ENCODE results near the gene DDX46.
"Not testable (repeated sequence)": the region's sequence is repeated elsewhere in the genome, so short reads cannot be mapped to it uniquely, and the experiment has no call there.

Gene DDX46

GRCh38 chr5:134784946-134785620 is 26.5 kb downstream of the DDX46 start:
- no peak for DNase-seq

- DNase-seq, result no peak
These were observed 29.1 kb downstream of the DDX46 start for GRCh38 chr5:134787692-134788091.

DNA sequence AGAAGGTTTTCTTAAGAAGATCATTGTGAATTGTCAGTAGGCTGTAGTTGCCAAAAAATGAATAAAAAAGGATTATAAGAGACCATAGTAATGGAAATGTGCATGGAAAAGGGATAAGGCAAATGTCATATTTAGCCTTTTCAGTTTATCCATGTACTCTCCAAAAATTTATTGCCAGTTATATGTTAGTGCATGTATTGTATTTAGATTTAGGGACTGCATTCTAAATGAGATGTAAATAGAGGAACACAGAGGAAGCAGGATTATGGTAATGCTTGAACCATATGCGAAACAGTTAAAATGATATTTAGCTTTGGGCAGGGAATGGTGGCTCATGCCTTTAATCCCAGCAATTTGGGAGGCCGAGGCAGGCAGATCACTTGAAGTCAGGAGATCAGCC is 33.0 kb downstream of the DDX46 start:
- DNase-seq, result no peak

- DNase-seq, result no peak
These were observed 33.7 kb downstream of the DDX46 start for GRCh38 chr5:134792286-134792685.

DNA sequence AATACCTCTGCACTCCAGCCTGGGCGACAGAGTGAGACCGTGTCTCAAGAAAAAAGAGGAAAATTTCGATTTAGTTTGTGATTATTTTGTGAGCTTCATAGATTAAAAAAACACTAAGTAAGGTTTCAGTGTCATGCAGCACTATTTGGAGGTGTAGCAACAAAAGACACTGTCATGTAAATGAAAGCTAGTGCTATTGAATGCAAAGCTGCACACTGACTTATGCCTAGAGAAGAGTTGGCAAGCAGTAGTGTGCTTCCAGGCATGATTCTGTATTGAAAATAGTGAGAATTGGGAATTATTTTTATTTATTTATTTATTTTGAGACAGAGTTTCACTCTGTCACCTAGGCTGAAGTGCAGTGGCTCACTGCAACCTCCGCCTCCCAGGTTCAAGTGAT is 34.5 kb downstream of the DDX46 start:
- DNase-seq, result no peak

DNA sequence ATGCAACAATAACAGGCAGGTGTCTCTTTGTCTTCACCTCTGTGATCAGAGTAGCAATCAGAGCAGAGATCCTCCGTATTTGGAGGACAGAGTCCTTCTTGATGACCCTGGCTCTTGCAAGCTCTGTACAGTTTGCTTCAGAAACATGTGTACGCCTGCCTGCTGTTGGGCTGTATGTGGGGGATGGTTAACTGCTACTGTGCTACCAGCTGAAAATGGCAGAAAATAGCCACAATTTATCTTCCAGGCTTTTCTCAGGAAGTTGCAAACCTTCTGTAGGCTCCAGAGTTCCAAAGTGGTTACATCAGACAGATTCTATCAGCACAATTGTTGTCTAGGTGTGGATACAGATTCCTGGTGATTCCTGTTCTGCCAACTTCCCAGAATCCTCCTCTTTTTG is 35.5 kb downstream of the DDX46 start:
- no peak for DNase-seq

DNA sequence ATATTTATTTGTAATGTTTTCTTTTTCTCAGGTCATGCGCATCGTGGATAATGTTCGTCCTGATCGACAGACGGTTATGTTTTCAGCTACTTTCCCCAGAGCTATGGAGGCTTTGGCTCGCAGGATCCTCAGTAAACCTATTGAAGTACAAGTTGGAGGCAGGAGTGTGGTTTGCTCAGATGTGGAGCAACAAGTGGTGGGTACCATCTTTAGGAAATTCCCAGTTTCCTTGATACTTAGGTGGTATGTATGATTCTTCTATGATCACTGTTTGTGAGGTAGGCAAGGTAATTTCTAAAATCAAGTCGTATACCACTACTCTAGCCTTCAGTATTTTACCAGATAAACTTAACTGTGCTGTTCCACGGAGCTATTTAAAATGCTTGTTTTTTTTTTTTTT is 36.2 kb downstream of the DDX46 start:
- no peak for DNase-seq

GRCh38 chr5:134798468-134798867 is 39.9 kb downstream of the DDX46 start:
- no peak for DNase-seq

- DNase-seq, result no peak
These were observed 45.2 kb downstream of the DDX46 start for GRCh38 chr5:134803821-134804220.

DNA sequence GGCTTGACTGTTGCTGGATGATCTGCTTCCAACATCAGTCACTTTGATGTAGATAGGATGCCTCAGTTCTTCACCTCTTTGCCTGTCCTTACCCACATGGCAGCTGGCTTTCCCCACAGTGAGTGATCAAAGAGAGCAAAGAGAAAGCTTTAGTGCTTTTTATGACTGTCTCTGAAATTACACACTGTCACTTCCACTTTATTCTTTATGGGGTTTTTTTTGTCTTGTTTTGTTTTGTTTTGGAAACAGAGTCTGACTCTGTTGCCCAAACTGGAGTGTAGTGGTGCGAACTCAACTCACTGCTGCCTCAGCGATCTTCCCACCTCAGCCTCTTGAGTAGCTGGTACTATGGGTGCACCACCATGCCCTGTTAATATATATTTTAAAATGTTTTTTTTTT is 54.8 kb downstream of the DDX46 start:
- no peak for DNase-seq

DNA sequence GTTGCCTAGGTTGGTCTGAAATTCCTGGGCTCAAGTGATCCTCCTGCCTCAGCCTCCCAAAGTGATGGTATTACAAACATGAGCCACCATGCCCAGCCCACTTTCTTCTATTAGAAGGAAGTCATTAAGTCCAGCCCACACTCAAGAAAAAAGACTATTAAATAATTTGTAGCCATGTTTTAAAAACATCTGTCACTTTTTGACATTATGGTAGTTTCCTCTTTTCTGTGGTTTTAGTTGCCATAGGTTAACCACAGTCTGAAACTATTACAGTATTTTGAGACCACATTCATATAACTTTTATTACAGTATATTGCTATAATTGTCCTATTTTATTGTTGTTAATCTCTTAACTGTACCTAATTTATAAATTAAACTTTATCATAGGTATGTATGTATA is 55.2 kb downstream of the DDX46 start:
- DNase-seq, result no peak

DNA sequence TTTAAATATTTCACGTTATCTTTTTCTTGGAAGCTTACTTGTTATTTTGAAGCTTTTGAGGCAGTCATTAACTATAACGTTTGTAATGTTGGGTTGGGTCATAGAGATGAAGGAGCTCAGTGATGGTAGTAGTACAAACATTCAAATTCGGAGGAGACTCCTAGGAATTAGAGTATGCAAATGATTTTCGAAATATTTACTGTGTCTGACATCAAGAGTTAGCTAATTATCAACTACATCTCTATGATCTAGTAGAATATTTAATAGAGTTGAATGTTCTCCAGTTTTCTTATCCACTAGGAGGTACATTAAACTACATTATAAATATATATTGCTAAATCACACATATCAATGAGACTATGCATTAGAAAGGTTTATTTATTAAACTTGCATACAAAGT is 58.4 kb downstream of the DDX46 start:
- no peak for DNase-seq

GRCh38 chr5:134818776-134819175 is 60.2 kb downstream of the DDX46 start:
- no peak for DNase-seq

DNA sequence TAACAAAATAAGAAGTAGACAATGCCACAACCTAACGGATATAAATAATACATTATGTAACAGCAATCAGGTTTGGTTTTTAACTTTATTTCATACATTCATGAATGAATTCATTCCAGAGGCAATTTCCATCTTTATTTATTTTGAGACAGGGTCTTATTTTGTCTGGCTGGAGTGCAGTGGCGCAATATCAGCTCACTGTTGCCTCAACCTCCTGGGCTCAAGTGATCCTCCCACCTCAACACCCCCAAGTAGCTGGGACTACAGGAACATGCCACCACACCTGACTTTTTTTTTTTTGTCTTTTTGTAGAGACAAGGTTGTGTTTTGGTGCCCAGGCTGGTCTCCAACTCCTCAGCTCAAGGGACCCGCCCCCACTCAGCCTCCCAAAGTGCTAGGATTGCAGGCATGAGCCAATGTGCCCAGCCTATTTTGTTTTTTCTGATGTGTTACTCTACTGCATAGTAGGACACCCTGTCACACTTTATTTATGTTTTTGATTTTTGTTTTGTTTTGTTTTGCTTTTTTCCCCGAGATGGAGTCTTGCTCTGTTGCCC is 60.9 kb downstream of the DDX46 start:
- DNase-seq, result no peak

DNA sequence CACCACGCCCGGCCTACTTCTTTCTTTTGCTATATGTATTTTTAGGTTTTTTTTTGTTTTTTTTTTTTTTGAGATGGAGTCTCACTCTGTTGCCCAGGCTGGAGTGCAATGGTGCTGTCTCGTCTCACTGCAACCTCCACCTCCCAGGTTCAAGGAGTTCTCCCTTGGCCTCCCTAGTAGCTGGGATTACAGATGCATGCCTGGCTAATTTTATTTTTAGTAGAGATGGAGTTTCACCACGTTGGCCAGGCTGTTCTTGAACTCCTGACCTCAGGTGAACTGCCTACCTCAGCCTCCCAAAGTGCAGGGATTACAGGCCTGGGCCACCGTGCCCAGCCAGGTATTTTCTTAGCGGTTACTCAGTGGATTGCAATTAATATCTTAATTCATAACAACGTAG is 63.3 kb downstream of the DDX46 start:
- DNase-seq, result no peak

DNA sequence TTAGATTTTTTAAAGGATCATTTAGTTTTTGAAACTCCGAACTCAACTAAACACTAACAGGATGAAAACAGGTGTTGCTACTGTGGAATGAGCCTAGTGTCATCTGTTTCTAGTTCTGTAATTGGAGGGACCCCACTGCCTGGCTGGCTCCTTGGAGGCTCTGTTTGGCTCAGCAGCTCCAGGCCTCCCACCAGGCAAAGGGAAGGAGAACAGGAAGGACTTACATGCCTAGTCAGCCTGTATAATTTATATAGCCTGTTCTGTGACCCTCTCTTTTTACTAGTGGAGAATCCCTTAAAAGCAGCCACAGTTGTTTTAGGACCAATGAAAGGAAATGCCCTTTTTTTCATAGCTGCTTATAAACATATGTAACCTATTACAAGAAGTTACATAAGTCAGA is 66.1 kb downstream of the DDX46 start:
- DNase-seq, result no peak

DNA sequence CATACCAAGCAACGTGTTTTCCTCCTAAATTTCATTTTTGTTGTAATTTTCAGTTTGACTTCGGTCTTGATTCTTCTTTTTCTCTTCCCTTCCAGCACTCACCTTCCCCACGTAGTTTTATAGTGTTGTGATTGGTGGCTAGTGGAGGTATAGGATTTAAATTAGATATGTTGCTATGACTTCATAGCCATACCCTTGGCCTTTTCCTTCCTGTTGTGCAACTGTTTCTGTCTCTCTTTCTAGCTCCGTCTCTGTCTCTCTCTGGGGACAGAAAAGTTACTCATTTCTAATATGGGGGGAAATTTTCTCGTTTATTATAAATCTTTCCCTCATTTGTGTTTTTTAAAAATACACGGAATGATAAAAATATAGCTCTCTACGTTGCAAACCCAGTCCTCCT is 66.6 kb downstream of the DDX46 start:
- DNase-seq, result no peak

DNA sequence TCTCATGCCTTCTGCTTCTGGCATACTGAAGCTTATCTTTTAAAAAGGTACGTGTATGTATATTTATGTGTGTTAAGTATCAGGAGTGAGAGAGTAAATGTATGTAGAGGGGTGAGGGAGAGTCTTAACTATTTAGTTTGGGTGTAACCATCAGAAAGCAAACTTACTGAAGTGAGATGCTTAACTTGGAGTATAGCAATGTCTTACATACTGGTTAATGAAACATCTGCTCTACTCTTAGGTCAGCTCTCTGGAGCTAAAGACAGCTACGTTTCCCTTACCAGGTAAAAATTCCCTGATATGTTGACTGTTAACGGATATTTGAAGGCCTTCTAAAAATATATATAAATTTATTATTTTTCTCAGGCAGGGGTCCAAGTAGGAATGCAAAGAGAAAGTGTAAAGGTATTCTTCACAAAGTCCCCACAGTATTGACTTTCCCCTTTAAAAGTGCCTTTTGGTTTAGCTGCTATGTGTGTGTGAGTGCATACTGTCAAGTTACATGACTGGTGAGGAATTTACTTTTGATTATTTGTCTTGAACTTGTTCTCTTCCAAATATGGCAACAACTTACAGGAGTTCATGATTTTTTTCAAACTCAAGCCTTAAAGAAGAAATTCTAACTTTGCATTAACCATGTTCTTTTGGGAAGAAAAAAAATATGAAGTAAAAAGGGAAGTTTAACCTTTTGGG is 74.9 kb downstream of the DDX46 start:
- DNase-seq, result no peak

DNA sequence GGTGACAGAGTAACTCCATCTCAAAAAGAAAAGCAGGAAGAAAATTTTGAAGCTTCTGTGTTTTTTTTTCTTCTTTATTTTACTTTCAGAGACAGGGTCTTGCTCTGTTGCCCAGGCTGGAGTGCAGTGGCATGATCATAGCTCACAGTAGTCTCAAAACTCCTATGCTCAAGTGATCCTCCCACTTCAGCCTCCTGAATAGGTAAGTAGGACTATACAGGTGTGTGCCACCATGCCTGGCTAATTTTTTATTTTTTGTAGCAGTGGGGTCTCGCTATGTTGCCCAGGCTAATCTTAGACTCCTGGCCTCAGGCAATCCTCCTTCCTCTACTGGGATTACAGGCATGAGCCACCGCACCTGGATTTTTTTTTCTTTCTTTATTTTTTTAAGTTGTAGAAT is 77.0 kb downstream of the DDX46 start:
- DNase-seq, result no peak

DNA sequence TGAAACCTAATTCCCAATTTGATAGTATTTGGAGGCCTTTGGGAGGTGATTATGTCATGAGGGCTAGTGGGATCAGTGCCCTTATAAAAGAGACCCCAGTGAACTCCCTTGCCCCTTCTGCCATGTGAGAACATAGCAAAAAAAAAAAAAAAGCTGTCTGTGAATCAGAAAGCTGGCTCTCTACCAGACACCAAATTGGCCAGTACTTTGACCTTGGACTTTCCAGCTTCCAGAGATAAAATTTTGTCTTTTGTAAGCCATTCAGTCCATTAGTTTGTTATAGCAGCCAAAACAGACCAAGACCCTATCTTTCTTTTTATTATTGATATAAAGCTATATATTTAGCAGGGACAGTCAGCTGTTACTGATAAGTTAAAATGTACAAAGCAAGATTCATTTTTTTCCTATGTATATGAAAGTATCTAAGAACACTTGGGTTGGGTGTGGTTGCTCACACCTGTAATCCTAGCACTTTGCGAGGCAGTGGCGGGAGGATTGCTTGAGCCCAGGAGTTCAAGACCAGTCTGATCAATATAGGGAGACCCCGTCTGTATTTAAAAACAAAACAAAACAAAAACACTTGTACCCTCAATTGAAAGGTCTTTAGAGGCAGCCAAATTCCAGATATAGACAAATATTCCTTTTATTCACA is 79.1 kb downstream of the DDX46 start:
- no peak for DNase-seq

GRCh38 chr5:134838361-134838760 is 79.8 kb downstream of the DDX46 start:
- not testable (repeated sequence) for DNase-seq

- no peak for DNase-seq
These were observed 82.2 kb downstream of the DDX46 start for GRCh38 chr5:134840811-134841210.

- no peak for DNase-seq
These were observed 85.7 kb downstream of the DDX46 start for GRCh38 chr5:134844252-134844651.

DNA sequence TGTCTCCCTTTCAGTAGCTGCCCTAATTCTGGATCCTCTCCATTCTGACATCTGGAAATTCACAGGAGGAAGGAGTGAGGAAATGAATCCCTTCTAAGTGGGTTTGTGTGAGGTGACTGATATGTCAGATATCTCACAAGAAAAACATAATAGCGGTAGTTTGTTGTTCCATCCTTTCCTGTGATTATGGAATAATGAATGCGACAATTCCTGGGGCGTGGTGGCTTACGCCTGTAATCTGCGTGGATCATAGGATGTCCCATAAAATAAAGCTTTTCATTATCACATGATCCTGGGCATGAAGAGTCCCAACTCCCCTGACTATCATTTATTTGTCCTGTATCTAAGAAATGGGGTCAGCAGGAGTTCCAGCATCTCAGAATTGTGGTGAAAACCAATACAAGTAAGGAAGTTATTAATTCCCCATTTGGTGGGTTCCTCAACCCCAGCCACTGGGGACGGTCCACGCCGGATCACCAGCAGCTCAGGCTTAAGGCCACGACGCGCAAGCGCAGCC is 86.8 kb downstream of the DDX46 start:
- DNase-seq, result no peak
